Naive B cell (primary cell): Measurements from ENCODE around the gene SLC27A2. TPM values are rescaled to one million over a fixed set of nuclear protein-coding genes. Genes with fewer than 3 reads are reported as not detected.

Source experiments
- ATAC-seq, 2 donors: fragments of 150-1000 bp; cut with Tn5 transposase; 2 replicates each; pipeline ENCODE4 v1.10.0; 2021; ENCODE audit warnings: low read depth in 2 of 2, mild to moderate bottlenecking in 2 of 2, moderate library complexity in 2 of 2
- DNase-seq: peaks from one replicate; pipeline ENCODE4 v3.0.0; 2022
- H3K27ac Mint-ChIP-seq, 6 donors: one replicate each; pipeline ENCODE4 v1.8.0; 2020 to 2022; ENCODE audit warnings: mild to moderate bottlenecking in 6 of 6, mixed read lengths in 6 of 6, moderate library complexity in 5 of 6, inconsistent platforms in 2 of 6
- H3K27me3 Mint-ChIP-seq, 3 donors: one replicate each; pipeline ENCODE4 v1.8.0; 2021 to 2022; ENCODE audit warnings: mixed read lengths in 3 of 3, mild to moderate bottlenecking in 1 of 3
- H3K36me3 Mint-ChIP-seq, 2 donors: one replicate each; pipeline ENCODE4 v1.8.0; 2020 to 2022; ENCODE audit warnings: mixed read lengths in 2 of 2, inconsistent platforms in 1 of 2, mild to moderate bottlenecking in 1 of 2
- H3K4me1 Mint-ChIP-seq, 3 donors: one replicate each; pipeline ENCODE4 v1.8.0; 2020 to 2022; ENCODE audit warnings: mixed read lengths in 3 of 3, inconsistent platforms in 1 of 3, mild to moderate bottlenecking in 1 of 3, moderate library complexity in 1 of 3
- H3K4me3 Mint-ChIP-seq, 8 donors: one replicate each; pipeline ENCODE4 v1.8.0; 2020 to 2022; ENCODE audit warnings: mild to moderate bottlenecking in 8 of 8, mixed read lengths in 8 of 8, moderate library complexity in 8 of 8, inconsistent platforms in 2 of 8
- H3K9me3 Mint-ChIP-seq, 7 donors: one replicate each; pipeline ENCODE4 v1.8.0; 2020 to 2022; ENCODE audit warnings: mixed read lengths in 7 of 7, mild to moderate bottlenecking in 5 of 7, inconsistent platforms in 2 of 7, moderate library complexity in 1 of 7
- polyA plus RNA-seq, 6 donors: library from polyadenylated mRNA; unstranded; fragments of 300-500 nt; fragmentation: Illumina TruSeq; gene quantifications; one replicate each; pipeline ENCODE4 v1.2.3, GENCODE V29; 2021; ENCODE audit warnings: low read depth in 6 of 6

SLC27A2 gene
- polyA plus RNA-seq, 6 donors from 2014 or later, result 0.13 to 1.0 TPM; not detected in 4

DNA sequence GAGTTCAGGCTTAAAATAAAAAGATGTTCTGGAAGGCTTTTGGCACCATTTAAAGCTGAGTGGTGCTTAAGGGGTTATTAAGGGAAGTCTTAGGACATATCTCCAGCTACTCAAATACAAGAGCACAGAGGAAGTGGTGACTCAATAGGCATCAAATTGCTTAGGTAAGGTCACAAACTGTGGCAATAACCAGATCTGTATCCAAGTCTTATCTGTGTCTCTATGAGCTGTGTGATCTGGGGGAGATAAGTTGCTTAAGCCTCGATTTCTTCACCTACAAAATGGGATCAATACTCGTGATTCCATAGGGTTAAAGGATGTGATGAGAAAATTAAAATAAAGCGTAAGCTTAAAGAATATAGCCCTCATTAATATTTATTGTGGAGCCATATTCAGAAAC, 75.9 kb downstream of the SLC27A2 start:
- Mint-ChIP-seq H3K27me3 (no peaks in the 10 kb centered on the region), H3K36me3 (no peaks in the 10 kb centered on the region), H3K27ac (no peak overlapping the region), H3K4me1 (peaks cover 5 to 6% (median 6%) of the 10 kb centered on the region in 3 donors), H3K4me3 (no peak overlapping the region), H3K9me3 (peaks cover 0 to 1% (median 0%) of the 10 kb centered on the region in 7 donors)
- DNase-seq (no peak), ATAC-seq (no peak)

DNA sequence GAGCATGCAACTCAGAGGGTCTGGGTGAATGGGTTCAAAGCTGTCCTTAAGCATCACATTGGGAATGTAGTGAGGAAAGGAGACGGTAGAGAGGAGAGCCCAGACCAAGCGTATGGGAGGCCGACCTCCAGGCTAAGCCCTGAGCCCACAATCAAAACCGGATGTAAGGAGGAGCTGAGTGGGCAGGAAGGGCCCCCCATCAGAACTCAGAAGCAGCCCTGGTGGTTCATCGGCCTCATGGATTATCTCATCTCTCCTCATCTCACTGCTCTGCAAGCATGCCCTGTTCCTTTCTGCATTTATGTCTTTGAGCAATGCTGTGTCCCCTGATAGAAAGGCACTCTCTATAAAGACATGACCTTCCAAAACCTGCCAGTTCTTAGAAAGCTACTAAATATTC, 77.3 kb downstream of the SLC27A2 start:
- no peak for ATAC-seq
- H3K4me3 Mint-ChIP-seq, result no peak overlapping the region
- H3K27ac Mint-ChIP-seq, result no peak overlapping the region
- peaks cover 0 to 1% (median 0%) of the 10 kb centered on the region in 7 donors for H3K9me3 Mint-ChIP-seq
- H3K27me3 Mint-ChIP-seq, result peaks cover 0 to 5% (median 0%) of the 10 kb centered on the region in 3 donors
- DNase-seq, result no peak
- peaks cover 5 to 8% (median 8%) of the 10 kb centered on the region in 3 donors for H3K4me1 Mint-ChIP-seq
- H3K36me3 Mint-ChIP-seq, result no peaks in the 10 kb centered on the region

DNA sequence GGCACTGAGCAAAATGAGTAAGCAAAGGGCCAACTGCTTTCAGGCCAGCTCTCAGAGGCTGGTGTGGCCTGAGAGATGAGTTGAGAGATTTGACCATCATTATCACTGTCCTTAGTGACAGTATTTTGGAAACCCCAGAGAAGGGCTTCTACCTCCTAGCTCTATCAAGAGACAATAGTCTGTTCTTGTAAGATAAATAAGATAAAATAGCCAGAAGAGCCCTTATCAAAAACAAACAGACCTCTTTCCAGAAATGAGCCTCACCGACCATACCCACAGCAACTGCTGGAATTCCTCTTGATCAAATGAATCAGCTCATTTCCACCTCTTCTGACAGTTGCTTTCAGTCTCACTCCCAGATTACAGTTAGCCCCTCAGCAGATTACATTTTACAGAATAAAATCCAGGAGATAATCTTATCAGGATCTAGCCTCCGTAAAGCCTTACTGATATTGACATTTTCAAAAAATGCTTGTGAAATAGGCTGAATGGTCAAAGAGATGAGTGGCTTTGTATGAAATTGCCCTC, 79.0 kb downstream of the SLC27A2 start:
- peaks cover 5 to 8% (median 8%) of the 10 kb centered on the region in 3 donors for H3K4me1 Mint-ChIP-seq
- H3K9me3 Mint-ChIP-seq, result peaks cover 0 to 1% (median 0%) of the 10 kb centered on the region in 7 donors
- ATAC-seq (no peak), DNase-seq (no peak)
- H3K27ac Mint-ChIP-seq, result no peak overlapping the region
- no peaks in the 10 kb centered on the region for H3K36me3 Mint-ChIP-seq
- no peak overlapping the region for H3K4me3 Mint-ChIP-seq
- peaks cover 0 to 5% (median 0%) of the 10 kb centered on the region in 3 donors for H3K27me3 Mint-ChIP-seq

- Mint-ChIP-seq H3K9me3 (peaks cover 0 to 2% (median 1%) of the 10 kb centered on the region in 7 donors), H3K4me1 (peaks cover 5 to 8% (median 8%) of the 10 kb centered on the region in 3 donors), H3K4me3 (no peak overlapping the region), H3K36me3 (peaks cover 0 to 3% of the 10 kb centered on the region in 2 donors), H3K27me3 (peaks cover 0 to 5% (median 4%) of the 10 kb centered on the region in 3 donors), H3K27ac (peak overlapping the region in 1 of 6 donors; percentile 1)
- no peak for DNase-seq
- peak in 1 of 2 donors; percentile 32 for ATAC-seq
Measured at GRCh38 chr15:50261981-50262380, 80.0 kb downstream of the SLC27A2 start.

- Mint-ChIP-seq H3K4me1 (peaks cover 5 to 8% (median 8%) of the 10 kb centered on the region in 3 donors), H3K4me3 (no peak overlapping the region), H3K36me3 (peaks cover 0 to 8% of the 10 kb centered on the region in 2 donors), H3K9me3 (peaks cover 0 to 6% (median 1%) of the 10 kb centered on the region in 7 donors), H3K27ac (no peak overlapping the region), H3K27me3 (peaks cover 0 to 8% (median 5%) of the 10 kb centered on the region in 3 donors)
- ATAC-seq, result peak in 1 of 2 donors; percentile 20
- DNase-seq, result no peak
Measured at GRCh38 chr15:50262533-50262932, 80.5 kb downstream of the SLC27A2 start.

DNA sequence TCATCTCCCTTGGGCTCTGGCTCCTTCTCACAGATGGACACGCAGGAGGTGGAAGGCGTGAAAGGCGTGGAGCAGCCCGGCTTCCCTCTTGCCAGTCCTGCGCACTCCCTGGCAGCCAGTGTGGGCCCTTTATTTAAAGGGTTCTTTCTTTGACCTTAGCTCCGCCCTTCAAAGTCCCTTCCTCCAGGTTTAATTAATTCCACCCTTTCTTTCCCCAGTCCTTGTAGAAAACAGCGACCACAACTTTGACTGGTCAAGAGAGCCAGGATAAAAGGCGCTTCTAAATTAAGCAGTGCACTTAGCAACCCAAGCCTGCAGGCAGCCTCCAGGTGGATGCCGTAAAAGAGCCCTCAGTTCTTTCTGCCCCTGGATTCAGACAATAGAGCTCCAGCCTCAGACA, 83.6 kb downstream of the SLC27A2 start, which contains the start of gene HDC:
Gene HDC (minus strand): TSS at position 107 of the 400 bp plus-strand sequence. CDS start 103 bp downstream, at position 4.
- Mint-ChIP-seq H3K9me3 (peaks cover 0 to 9% (median 2%) of the 10 kb centered on the region in 7 donors), H3K27me3 (peaks cover 0 to 8% (median 5%) of the 10 kb centered on the region in 3 donors), H3K36me3 (peaks cover 0 to 8% of the 10 kb centered on the region in 2 donors), H3K4me1 (peaks cover 5 to 8% (median 8%) of the 10 kb centered on the region in 3 donors), H3K27ac (peak within 1 kb of the TSS in 2 of 6 donors; percentile 71 to 81), H3K4me3 (no peak within 1 kb of the TSS)
- ATAC-seq (no peak), DNase-seq (no peak)

DNA sequence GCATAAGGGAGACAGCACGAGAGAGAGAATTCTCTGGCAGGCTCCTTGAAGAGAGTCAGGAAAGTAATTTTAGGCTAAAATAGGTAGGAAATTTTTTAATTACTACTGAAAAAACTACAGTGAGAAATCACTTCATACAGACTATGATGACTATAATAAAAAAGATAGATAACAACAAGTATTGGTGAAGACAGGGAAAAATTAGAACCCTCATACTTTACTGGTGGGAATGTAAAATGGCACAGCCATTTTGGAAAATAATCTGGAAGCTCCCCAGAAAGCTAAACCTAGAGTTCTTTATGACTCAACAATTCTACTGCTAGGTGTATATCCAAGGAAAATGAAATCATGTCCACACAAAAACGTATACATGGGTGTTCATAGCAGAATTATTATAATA, 85.6 kb downstream of the SLC27A2 start:
- H3K36me3 Mint-ChIP-seq, result peaks cover 0 to 8% of the 10 kb centered on the region in 2 donors
- H3K4me1 Mint-ChIP-seq, result peaks cover 4 to 5% (median 5%) of the 10 kb centered on the region in 3 donors

DNA sequence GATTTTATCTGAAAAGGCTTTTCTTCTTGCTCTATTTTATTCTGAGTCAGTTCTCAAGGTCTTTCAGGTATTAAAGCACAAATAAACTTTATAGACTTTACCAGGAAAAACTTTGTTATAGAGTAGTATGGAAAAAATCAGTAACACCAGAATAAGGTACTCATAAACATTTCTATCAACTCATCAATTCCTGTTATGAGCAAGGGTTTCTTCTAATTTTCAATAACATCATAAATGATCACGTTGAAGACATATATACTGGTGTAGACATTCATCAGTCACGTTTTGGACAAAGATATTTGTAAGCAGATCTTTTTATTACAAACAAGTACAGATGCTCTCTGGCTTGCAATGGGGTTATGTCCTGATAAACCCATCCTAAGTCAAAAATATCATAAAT, 93.1 kb downstream of the SLC27A2 start:
- no peaks in the 10 kb centered on the region for H3K27me3 Mint-ChIP-seq
- no peak for ATAC-seq
- H3K9me3 Mint-ChIP-seq, result no peaks in the 10 kb centered on the region
- peaks cover 0 to 10% of the 10 kb centered on the region in 2 donors for H3K36me3 Mint-ChIP-seq
- no peak overlapping the region for H3K4me3 Mint-ChIP-seq
- no peak for DNase-seq
- H3K4me1 Mint-ChIP-seq, result no peaks in the 10 kb centered on the region
- no peak overlapping the region for H3K27ac Mint-ChIP-seq

More for the DNA sequence above, 85.6 kb downstream of the SLC27A2 start:
- Mint-ChIP-seq H3K9me3 (peaks cover 0 to 9% (median 2%) of the 10 kb centered on the region in 7 donors), H3K4me3 (no peak overlapping the region), H3K27me3 (peaks cover 0 to 8% (median 5%) of the 10 kb centered on the region in 3 donors), H3K27ac (no peak overlapping the region)
- DNase-seq (no peak), ATAC-seq (no peak)

GRCh38 chr15:50275908-50276307, 93.9 kb downstream of the SLC27A2 start:
- H3K27me3 Mint-ChIP-seq, result no peaks in the 10 kb centered on the region
- no peak for DNase-seq
- H3K9me3 Mint-ChIP-seq, result no peaks in the 10 kb centered on the region
- no peaks in the 10 kb centered on the region for H3K4me1 Mint-ChIP-seq
- H3K4me3 Mint-ChIP-seq, result no peak overlapping the region
- H3K36me3 Mint-ChIP-seq, result peaks cover 0 to 10% of the 10 kb centered on the region in 2 donors
- no peak for ATAC-seq
- no peak overlapping the region for H3K27ac Mint-ChIP-seq

GRCh38 chr15:50277370-50277769, 95.4 kb downstream of the SLC27A2 start:
- no peak overlapping the region for H3K4me3 Mint-ChIP-seq
- peak overlapping the region in 2 of 6 donors; percentile 39 to 86 for H3K27ac Mint-ChIP-seq
- no peaks in the 10 kb centered on the region for H3K9me3 Mint-ChIP-seq
- no peaks in the 10 kb centered on the region for H3K4me1 Mint-ChIP-seq
- peaks cover 0 to 10% of the 10 kb centered on the region in 2 donors for H3K36me3 Mint-ChIP-seq
- DNase-seq, result no peak
- no peaks in the 10 kb centered on the region for H3K27me3 Mint-ChIP-seq
- ATAC-seq, result no peak

DNA sequence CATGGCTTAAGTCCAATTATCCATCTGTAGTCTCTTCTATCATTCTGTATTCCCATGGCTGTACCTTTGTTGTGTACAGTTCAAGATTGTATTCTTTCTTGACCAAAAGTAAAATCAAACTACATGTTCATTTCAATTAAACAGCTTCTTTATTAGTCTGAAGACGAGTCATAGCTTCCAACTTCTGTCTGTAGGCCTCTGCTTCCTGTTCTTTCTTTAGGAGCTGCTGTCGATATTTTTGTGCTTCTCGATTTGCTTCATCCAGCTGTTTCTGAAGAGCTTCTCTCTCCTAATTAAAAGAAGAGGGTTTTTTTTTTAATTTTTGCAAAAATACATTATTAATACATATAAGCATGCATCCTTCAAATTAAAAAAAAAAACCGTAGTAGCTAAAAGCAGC, 96.5 kb downstream of the SLC27A2 start:
- Mint-ChIP-seq H3K27ac (no peak overlapping the region), H3K27me3 (no peaks in the 10 kb centered on the region), H3K4me3 (no peak overlapping the region), H3K4me1 (no peaks in the 10 kb centered on the region), H3K36me3 (peaks cover 0 to 10% of the 10 kb centered on the region in 2 donors), H3K9me3 (no peaks in the 10 kb centered on the region)
- DNase-seq (no peak), ATAC-seq (no peak)

DNA sequence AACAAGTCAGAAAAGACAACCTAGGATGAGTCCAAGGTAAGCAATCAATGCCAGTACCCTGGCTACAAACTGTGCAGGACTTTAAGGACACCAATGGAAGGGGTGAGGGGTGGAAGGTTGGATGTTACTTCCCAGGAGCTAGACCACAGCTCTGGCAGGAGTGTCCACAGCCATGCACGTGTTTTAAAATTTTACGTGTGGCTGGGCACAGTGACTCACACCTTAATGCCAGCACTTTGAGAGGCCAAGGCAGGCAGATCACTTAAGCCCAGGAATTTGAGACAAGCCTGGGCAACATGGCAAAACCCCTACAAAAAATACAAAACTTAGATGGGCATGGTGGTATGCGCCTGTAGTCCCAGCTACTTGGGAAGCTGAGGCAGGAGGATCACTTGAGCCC, 98.3 kb downstream of the SLC27A2 start:
- Mint-ChIP-seq H3K27me3 (no peaks in the 10 kb centered on the region), H3K9me3 (no peaks in the 10 kb centered on the region), H3K4me1 (no peaks in the 10 kb centered on the region), H3K27ac (peak overlapping the region in 1 of 6 donors; percentile 89), H3K36me3 (peaks cover 0 to 10% of the 10 kb centered on the region in 2 donors), H3K4me3 (no peak overlapping the region)
- ATAC-seq (no peak), DNase-seq (no peak)

DNA sequence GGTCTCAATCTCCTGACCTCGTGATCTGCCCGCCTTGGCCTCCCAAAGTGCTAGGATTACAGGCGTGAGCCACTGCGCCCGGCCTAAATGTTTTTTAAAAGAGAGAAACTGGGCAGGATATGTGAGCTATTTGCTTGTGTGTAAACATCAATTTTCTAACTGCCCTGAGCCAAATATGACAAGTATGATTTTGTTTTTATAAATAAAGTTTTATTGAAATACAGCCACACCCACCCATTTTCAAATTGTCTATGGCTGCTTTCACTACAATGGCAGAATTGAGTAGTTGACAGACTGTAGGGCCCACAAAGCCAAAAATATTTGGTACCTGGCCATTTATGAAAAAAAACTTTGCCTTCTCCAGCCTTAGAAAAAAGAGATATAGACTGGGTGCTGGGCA, 99.4 kb downstream of the SLC27A2 start:
- no peak for ATAC-seq
- H3K4me1 Mint-ChIP-seq, result no peaks in the 10 kb centered on the region

More for the DNA sequence above, 99.4 kb downstream of the SLC27A2 start:
- Mint-ChIP-seq H3K36me3 (peaks cover 0 to 10% of the 10 kb centered on the region in 2 donors), H3K27me3 (no peaks in the 10 kb centered on the region), H3K9me3 (no peaks in the 10 kb centered on the region), H3K27ac (no peak overlapping the region), H3K4me3 (no peak overlapping the region)
- no peak for DNase-seq
